Epidermal melanocyte (primary cell): ENCODE results near the gene AFF3.

Source experiments
- DNase-seq: peaks from one replicate; pipeline ENCODE4 v3.0.0; 2011; ENCODE audit warnings: low spot score; ENCODE audit not compliant: insufficient read length

Gene AFF3

DNA sequence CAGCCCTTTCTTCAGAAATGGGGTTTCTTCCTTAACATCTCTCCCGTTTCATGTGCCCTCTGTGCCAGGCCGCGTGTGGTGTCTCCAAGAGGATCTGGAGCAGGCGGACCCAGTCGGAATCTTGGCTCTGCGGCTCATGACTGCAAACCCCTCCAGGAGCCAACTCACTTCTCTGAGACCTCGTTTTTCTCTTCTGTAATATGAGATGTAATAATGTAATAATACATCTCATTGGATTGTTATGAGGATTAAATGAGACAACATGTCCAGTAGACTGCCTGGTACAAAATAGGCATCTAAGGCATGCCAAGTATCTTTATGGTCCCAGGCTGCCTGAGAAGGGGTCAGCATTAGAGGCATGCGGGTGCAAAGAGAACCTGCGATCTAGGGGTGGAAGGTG is 431.2 kb downstream of the AFF3 start:
- DNase-seq, result no peak

DNA sequence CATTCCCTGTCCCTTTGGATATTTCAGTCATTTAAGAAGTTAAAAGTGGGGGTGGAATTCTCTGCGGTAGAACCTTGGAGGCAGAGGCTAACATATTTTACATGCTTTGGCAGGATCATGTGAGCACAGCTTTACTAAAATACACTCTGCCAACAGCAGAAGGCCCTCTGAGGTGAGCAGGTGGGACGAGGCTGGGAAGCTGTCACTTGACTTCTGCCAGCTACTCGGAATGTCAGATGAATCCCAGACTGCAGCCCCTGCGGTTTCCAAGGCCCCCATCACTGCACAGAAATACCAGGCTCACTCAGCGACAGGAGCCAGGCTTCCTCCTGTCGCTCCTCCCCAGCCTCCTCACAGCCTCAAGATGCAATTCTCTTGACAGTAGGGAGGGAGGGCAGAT is 431.7 kb downstream of the AFF3 start:
- DNase-seq, result no peak

DNA sequence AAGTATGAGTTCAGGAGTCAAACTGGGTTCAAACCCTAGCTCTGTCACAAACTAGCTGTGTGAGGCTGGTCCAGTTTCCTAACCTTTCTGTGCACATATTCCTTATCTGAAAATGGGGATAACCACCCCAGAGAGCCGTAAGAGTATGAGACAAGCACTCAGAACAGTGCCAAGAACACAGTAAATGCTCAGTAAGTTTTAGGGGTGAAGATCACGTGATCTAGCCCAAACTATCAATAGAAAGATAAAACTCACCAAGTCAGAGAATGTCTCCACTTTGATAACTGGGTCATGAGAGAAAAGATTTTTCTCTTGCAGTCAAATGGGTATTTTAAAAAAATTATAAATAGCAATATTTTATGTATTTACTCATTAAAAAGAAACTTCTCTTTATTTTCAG is 433.2 kb downstream of the AFF3 start:
- DNase-seq, result no peak

DNA sequence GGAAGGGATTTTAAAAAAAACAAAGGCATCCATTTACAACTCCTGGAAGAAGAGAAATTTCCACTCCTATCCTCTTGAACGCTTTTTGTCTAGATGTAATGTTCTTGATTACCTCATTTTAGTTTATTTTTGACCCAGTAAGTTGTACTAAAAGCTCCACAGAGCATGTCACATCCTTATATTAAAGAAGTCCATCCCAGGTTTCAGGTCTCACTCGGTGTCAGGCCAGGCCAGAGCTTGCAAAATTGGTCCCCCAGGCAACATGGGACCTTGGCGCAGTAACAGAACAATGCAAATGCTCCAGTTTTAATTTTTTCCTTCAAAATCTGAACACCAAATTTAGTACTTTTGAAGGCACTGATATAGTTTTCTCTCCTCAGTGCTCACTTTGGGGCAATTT is 434.2 kb downstream of the AFF3 start:
- no peak for DNase-seq

DNA sequence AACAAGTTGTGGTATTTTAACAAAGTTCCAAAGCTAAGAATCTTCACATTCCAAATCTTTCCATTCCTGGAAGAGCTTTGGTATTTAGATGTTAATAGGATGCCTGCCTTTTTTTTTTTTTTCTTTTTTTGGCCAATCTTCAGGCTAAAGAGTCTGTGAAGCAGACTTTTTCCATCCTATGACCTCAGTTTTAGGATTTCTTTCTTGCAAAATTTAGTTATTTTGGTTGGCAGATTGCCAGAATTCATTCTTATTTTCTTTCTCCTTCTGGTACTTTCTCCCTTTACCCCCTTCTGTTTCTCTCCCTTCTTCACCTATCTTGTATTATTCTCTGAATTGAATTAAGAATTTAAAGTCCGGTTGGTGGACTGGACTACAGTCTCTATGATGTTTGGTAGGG is 434.8 kb downstream of the AFF3 start:
- DNase-seq, result no peak

DNA sequence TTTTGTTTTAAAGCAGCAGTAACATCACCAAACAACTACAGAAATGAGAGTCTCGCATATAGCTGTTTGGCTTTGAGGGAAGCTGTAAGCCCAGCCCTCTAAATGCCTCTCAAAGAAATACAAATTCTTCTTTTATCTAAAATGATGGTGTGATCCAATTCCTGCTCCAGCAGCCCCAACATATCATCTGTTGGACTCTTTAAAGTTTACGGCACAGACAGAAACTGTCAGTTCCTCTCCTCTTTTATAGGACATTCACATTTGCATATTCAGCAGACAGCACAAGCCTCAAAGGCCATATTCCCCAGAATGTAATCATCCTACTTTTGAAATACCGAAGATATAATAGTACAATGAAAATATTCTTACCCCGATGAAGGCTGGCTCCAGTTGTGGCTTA is 435.7 kb downstream of the AFF3 start:
- DNase-seq, result no peak

DNA sequence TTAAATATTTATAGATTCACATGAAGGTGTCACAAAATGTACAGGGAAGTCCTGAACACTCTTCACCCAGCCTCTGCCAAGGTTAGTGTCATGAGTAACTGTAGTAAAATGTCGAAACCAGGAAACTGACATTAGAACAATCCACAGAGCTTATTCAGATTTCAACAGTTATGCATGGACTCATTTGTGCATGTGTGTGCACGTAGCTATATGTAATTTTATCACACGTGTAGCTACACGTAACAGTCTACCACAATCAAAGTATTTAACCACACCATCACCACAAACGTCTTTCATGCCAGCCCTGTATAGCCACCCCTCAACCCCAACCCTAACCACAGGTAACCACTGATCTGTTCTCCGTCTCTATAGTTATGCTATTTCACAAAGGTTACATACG is 440.9 kb downstream of the AFF3 start:
- DNase-seq, result no peak

DNA sequence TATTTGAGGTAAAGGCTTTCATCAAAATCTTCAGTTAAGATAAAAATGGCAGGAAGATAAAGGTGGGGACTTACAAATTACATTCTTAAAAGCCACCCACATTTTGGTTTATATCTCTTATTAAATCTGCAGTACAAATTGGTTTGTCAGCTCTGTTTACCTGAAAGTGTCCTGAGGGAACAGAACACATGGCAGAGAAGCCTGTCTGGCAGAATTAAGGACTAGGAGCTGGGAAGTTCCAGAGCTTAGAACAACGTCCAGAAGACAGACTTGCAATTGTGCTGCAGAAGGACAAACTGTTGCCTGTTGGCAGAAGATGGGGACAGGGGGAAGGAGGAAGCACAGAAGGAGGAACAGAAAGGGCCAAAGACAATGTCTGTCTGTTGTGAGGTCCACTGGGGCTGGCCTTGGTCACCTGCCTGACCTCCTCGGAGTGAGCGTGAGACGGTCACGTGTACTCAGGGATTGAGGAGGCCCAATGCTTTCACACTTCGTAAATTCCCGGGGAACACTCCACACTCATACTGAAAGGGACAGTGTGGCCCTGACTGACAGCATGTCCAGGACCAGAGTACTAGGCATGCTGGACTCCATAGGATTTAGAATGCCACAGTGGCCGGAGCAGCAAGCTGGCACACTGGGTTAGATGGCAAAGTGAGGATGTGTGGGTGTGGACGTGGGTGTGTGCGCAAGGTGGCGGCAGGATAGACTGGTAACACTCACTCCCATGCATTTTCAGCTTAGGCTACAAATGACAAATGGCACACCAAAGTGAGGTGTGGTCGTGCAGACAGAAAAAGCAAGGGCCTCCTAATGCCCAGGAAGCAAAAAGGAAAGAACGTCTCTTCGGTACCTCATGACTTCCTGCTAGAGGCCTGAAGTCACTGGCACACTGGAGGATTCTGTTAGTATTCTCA is 441.6 kb downstream of the AFF3 start:
- no peak for DNase-seq

DNA sequence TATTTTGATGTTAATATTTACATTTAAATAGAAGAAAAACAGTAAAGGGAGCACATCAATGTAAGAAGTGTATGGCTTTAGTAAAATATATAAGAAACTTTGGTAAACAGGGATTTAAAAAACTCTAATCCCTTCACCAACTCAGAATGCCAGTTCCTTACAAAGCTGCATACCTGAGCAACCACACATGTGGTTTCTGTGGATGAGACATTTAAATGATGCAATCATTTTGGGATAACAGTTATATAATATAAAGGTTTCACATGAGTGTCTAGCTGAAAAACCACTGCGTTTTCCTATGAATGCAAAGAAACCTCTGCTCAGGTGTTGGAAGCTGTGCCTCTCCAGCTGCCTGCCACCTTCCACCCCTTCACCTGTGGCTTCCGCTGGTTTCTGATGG is 443.5 kb downstream of the AFF3 start:
- no peak for DNase-seq

DNA sequence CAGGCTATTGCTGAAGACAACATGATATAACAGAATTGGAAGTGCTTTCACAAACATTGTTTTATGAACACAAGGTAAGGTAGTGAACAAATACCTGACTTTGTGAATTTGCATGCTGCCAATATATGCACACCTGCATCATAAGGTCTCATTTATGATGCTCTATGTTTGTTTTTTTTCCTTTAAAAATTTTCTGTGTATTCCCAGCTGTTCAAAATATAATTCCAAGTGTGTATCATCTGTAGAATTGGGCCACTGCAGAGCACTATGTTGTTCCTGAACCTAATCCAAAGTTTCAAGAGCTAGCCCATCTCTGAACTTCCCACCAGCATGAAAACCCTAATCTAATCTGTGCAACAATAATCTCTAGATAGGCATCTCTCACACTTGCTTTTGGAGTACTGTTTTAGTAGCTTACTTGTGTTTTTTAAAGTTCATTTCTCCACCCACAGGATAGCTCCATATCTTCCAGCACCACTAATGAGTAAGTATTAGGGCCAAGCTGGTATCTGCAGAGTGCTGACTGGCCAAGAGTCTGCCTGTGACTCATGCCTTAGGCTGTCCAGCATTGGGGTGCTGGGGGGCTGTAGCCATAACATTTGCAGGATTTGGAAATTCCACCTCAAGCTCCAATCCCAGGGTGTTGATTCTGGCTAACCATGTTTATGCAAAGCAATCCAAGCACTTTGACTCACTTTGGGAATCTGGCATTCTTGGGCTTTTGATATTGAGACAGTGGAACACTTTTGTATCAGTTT is 444.4 kb downstream of the AFF3 start:
- DNase-seq, result no peak

DNA sequence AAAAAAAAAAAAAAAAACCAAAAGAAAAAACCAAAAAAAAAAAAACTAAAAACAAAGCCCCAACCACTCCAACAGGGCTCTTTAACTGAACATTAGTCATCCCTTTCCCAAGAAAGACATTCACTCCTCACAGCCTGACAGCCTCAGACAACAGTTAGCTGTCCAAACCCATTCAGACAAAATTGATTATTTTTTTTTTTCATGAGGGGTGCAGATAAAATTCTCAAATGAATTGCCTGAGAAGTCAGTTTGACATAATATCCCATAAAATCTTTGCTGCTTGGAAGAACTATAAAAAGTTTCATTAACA is 446.5 kb downstream of the AFF3 start:
- DNase-seq, result no peak

DNA sequence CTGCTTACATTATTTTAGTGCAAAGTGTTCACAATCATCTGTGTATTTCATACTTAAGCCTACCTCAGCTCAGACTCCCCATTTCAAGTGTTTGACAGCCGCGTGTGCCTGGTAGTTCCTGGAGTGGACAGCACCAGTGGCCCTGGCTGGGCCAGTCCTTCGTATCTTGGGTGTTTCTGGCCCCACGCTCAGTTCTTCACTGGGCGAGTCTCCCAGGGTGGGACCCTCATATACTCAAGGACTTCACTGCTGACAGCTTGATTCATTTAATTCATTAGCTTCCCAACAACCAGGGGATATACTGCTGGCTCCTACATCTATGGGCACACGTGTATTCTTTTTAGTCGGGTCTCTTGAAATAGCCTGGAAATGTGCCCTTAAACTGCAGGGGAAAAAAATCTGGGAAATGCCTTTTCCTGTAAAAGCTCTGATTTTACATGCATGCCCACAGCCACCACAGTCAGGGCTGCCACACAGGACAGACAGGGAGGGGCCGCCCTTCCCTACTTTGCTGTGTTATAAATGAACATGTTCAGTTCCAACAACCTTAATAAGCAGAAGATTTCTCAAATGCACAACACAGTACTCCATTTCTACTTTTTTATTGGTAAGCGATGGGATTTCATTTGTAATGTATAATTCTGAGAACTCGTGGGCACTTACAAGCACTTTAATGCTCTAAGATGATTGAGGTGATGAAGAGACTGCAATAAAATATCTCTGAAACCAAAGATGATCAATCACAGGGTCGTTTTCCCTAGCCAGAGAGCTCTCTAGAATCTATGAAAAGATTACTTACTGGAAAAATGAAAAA is 447.1 kb downstream of the AFF3 start:
- no peak for DNase-seq

DNA sequence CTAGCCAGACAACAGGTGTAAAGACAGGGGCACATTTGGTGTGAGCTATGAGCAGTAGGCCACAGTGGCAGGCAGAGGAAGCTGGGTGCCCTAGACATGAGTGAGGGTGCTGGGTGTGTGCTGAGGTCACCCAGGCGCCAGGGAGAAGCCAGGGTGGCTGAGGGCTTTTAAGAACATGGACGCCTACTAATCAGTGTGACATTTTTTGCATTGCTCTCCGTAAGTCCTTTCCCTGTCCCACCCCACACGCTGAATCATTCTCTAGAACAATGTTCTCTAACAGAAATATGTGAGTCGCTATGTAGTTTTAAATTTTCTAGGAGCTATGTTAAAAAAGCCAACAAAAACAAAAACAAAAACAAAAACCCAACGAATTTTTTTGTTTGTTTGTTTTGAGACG is 448.1 kb downstream of the AFF3 start:
- DNase-seq, result no peak

DNA sequence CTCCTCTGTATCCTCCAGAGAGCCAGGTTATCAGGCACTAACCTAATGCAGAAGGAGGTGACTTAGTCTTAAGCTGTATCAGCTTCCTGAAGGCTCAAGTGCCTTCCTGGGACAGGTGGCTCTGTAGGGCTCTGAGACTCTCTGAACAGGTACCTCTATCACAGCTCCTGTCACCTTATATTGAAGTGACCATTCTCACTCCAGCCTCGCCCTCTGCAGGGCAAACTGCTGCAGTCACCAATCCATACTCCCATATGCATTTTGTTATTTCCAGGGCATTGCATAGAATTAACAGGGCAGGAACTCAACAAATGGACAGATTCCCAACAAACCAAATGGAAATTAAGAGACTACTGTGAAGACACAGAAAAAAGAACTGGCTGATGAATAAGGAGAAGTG is 449.6 kb downstream of the AFF3 start:
- no peak for DNase-seq

DNA sequence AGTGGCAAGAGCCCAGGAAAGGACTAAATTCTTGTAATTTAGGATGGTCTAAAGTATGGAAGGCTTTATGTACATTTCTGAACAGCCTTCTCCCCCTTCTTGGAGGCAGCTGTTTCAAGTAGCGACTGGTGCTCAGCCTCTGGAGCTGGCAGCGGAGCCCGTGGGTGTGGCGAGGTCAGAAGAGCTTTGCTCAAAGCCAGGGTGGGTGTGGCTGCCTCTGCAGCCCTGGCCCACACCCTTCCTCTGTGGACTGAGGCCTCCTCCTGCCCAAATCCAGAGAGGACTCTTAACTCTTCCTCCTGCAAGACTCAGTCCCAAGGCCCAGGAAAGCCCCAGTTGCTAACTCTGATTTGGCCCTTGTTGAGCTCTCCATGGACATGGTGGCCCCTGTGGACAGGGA is 450.5 kb downstream of the AFF3 start:
- no peak for DNase-seq

DNA sequence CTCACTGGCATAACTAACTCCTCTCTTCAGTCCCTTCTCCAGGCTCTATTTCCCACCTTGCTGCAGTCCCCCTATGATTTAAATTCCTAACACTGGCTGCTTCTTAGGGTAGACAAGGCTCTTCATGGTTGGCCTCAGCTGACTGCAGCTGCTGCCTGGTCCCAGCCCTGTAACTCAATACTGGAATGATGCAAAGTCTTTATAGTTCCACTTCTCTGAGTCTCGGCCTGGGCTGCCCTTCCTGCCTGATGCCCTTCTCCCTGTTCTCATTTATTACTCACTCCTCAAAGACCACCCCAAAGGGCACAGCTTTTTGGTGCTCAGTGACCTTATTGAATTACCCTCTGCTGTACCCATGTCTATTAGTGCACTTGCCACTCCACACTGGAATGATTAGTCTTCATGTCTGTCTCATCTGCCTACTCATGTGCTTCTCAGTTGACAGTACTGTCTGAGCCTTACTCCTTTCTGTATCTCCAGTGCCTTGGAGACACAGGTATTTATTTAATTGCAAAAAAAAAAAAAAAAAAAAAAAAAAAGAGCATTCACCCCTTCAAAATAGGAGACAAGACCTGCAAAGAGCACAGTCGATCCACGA is 453.1 kb downstream of the AFF3 start:
- no peak for DNase-seq

DNA sequence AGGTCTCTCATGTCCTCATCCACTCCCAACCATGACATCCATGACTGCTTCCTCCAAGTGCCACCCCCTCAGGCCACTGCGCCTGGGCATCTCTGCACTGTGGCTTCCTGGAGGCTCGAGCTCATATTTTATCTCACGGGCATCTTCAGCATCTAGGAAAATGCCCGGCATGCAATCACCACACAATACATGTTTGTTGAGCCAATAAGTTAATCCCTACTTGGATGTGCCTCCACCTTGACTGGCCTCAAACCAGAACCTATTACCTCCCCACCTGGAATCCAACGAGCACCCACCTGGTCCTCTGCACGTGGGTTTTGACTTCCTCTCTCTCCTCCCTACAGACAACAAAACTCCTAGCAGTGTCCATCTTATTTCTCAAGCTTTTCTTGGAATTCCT is 453.7 kb downstream of the AFF3 start:
- no peak for DNase-seq

DNA sequence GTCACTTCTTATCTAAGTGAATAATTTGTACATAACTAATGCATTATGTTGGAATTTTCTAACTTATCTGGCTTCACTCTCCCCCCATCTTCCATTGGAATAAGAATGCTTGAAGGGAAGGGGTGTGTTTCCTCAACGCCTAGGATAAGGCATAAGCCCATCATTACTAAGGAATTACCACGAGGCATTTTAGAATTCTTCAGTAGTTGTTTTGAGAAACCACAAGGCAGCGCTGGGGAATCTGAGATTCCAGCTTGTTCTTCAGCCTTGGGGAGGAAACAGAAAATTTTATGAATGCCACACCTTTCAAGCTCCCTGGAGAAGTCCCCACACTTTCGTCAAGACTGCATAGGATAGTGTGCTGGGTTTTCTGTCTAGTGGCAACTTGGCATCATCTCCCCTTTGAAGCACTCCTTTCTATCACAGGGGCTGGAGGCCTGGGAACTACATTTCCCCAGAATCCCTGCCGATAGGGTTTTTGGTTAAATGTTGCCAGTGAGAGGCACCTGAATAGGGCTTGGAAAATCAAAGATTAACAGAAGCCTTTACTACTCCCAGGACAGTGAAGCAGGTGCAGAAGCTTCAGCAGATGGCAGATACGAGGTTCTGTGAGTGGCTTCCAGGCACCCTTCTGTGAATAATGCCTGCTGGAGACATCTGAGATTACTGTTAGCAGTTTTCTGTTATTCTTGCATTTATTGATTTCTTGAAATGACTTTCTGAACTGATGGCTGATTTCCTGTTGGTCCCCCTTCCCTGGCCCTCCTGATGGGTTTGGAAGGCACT is 459.9 kb downstream of the AFF3 start:
- DNase-seq, result no peak

DNA sequence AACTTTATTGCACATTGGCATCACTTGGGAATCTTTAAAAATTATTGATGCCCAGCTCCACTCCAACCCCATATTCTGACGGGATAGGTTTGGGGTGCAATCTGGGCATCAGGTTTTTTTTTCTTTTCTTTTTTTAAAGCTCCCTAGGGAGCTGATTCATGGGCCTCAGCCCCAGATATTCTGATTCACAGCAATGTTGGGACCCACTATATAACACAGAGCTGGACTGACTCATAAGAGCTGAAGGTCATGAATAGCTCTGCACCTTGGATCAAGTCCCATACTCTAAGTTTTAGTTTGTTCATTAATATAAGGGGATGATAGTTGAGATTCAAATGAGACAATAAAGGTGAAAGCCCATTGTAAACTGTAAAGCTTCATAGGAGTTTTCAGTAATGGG is 461.4 kb downstream of the AFF3 start:
- DNase-seq, result no peak

DNA sequence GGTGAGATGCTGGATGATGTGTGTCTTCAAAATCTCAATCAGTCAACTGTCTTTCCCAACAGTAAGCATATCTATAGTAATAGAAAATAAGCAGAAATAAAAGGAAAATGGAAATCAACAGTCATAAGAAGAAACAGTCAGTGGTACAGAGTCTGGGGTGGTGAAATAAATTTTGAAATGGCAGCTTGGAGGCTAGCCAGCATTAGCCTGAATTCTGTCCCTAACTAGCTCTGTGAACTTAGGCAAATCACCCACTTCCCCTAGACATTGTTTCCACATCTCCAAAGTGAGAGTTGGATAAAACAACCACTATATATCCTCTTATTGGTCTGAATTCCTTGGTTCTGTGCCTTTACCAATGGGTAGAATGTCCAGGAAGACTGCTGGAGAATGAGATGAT is 462.9 kb downstream of the AFF3 start:
- no peak for DNase-seq

DNA sequence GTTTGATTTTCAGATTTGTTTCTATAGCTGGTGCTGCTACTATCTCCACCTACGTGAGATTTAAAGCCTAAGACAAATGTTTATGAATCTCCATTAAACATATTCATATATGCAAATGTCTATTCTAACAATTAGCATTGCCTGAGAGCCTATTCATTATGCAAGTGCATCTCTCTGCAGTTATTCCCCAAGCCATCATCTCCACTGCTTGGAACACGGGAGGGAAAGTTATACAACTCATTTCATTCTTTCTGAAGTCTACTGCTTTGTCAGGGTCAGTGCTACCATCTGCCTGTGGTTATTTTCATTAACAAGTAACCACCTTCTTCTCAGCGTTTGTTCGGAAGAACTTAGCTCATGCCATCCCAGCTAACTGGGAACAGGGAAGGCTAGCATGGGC is 463.8 kb downstream of the AFF3 start:
- no peak for DNase-seq
